ENCODE measurements around the gene FGF2. TPM values are rescaled to one million over a fixed set of nuclear protein-coding genes. Genes with fewer than 3 reads are reported as not detected.

The FGF2 gene
- total RNA-seq (2.1 and 3.2 TPM in 2 replicates), polyA plus RNA-seq (3.0 and 3.4 TPM in 2 replicates)

DNA sequence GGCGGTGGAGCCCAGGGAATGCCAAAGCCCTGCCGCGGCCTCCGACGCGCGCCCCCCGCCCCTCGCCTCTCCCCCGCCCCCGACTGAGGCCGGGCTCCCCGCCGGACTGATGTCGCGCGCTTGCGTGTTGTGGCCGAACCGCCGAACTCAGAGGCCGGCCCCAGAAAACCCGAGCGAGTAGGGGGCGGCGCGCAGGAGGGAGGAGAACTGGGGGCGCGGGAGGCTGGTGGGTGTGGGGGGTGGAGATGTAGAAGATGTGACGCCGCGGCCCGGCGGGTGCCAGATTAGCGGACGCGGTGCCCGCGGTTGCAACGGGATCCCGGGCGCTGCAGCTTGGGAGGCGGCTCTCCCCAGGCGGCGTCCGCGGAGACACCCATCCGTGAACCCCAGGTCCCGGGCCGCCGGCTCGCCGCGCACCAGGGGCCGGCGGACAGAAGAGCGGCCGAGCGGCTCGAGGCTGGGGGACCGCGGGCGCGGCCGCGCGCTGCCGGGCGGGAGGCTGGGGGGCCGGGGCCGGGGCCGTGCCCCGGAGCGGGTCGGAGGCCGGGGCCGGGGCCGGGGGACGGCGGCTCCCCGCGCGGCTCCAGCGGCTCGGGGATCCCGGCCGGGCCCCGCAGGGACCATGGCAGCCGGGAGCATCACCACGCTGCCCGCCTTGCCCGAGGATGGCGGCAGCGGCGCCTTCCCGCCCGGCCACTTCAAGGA is at the start of gene FGF2:
TSS of gene FGF2 (plus strand) at position 279 of the 705 bp plus-strand sequence. CDS start at position 623, 344 bp downstream.
- H3K36me3 ChIP-seq = no peaks in the 10 kb centered on the region
- TF ChIP-seq, protein P1, sequence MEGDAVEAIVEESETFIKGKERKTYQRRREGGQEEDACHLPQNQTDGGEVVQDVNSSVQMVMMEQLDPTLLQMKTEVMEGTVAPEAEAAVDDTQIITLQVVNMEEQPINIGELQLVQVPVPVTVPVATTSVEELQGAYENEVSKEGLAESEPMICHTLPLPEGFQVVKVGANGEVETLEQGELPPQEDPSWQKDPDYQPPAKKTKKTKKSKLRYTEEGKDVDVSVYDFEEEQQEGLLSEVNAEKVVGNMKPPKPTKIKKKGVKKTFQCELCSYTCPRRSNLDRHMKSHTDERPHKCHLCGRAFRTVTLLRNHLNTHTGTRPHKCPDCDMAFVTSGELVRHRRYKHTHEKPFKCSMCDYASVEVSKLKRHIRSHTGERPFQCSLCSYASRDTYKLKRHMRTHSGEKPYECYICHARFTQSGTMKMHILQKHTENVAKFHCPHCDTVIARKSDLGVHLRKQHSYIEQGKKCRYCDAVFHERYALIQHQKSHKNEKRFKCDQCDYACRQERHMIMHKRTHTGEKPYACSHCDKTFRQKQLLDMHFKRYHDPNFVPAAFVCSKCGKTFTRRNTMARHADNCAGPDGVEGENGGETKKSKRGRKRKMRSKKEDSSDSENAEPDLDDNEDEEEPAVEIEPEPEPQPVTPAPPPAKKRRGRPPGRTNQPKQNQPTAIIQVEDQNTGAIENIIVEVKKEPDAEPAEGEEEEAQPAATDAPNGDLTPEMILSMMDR (IDR thresholded peaks at IDR 0.05; ENCODE audit: low read depth, low read length) = no peak
- no peaks in the 10 kb centered on the region for H3K9me3 ChIP-seq (ENCODE audit: low read depth)
- H3K4me1 ChIP-seq (ENCODE audit: low read depth) = no peaks in the 10 kb centered on the region
- H3K27me3 ChIP-seq = peaks cover 14% of the 10 kb centered on the region
- peak; percentile 71 to 76 for DNase-seq (ENCODE audit: low read depth in 1 of 2, low spot score in 1 of 2)
- peak within 1 kb of the TSS; percentile 64 for H3K4me3 ChIP-seq
- H3K27ac ChIP-seq = no peak within 1 kb of the TSS

DNA sequence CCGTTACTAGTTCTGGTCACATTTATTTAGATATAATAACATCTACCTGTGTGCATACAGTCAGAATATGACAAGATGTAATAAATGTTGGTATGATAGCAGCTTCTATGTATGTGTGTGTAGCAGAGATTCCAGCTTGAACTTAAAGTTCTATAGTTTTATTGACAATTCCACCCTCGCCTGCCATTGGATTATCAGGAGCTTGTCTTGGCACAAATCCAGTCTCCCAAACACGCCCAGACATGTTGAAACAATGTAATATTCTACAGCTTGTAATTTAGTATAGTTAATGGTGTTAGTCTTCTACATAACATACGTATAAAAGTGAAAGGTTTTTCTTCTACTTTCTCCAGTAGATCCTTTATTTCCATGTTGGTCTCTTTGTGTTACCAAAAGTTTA is 49.7 kb upstream of the FGF2 start:
- H3K4me1 ChIP-seq (ENCODE audit: low read depth) = no peaks in the 10 kb centered on the region
- H3K36me3 ChIP-seq = no peaks in the 10 kb centered on the region
- H3K9me3 ChIP-seq (ENCODE audit: low read depth) = no peaks in the 10 kb centered on the region
- H3K4me3 ChIP-seq = no peak overlapping the region
- H3K27me3 ChIP-seq = no peaks in the 10 kb centered on the region
- peak in 1 of 2 donors; percentile 44 for DNase-seq (ENCODE audit: low read depth in 1 of 2, low spot score in 1 of 2)
- TF ChIP-seq, protein P1 (IDR thresholded peaks at IDR 0.05; ENCODE audit: low read depth, low read length) = no peak
- no peak overlapping the region for H3K27ac ChIP-seq

DNA sequence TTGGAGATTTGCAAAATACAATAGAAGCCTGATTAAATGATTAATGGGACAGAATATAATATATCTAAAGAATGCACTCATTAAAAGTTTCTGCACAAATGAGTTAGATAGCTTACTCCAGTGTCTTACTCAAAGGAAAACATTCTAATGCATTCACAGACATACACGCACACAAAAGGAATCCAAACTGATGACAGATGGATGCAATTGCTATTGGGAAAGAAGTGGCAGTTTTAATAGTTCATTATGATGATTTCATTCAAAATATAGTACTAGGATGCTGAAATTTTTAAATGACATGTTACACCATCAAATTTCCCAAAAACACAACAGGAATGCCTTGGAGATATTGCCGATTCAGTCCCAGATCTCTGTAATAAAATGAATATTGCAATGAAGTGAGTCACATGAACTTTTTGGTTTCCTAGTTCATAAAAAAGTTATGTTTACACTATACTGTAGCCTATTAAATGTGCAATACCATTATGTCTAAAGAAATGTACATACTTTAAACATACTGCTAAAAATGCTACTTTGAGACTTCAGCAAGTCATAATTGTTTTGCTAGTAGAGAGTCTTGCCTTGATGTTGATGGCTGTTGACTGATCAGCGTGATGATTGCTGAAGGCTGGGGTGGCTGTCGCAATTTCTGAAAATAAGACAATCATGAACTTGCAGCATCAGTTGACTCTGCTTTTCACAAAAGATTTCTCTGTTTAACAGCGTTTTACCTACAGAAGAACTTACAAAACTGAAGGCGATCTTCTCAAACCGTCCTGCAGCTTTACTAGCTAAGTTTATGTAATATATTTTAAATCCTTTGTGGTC is 48.6 kb upstream of the FGF2 start:
- DNase-seq (ENCODE audit: low read depth in 1 of 2, low spot score in 1 of 2) = peak in 1 of 2 donors; percentile 70
- H3K27me3 ChIP-seq = no peaks in the 10 kb centered on the region
- no peaks in the 10 kb centered on the region for H3K9me3 ChIP-seq (ENCODE audit: low read depth)
- H3K36me3 ChIP-seq = no peaks in the 10 kb centered on the region
- H3K4me1 ChIP-seq (ENCODE audit: low read depth) = no peaks in the 10 kb centered on the region
- no peak overlapping the region for H3K27ac ChIP-seq
- TF ChIP-seq, protein P1 (IDR thresholded peaks at IDR 0.05; ENCODE audit: low read depth, low read length) = no peak
- no peak overlapping the region for H3K4me3 ChIP-seq

DNA sequence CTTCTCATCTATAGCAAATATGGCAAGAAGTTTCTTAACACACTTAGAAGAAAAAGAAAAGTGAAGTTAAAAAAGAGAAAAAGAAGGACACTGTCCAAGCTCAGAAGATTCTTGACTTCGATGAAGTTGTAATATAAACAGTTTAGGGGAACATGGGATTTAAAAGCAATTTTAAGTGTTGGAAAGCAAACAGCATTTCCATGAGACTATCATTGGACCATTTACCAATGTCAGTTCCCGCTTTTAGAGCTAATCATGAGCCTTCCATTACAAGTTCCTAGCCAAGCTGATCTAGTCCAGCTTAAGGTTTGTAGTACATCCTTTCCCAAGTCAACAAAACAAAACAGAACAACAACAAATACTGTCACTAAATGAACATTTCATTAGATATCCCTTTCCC is 45.1 kb upstream of the FGF2 start:
- no peak for DNase-seq (ENCODE audit: low read depth in 1 of 2, low spot score in 1 of 2)
- Histone ChIP-seq H3K36me3 (no peaks in the 10 kb centered on the region), H3K27me3 (no peaks in the 10 kb centered on the region), H3K4me3 (no peak overlapping the region), H3K27ac (no peak overlapping the region), H3K9me3 (ENCODE audit: low read depth) (no peaks in the 10 kb centered on the region), H3K4me1 (ENCODE audit: low read depth) (no peaks in the 10 kb centered on the region)
- TF ChIP-seq, protein P1 (IDR thresholded peaks at IDR 0.05; ENCODE audit: low read depth, low read length) = no peak

DNA sequence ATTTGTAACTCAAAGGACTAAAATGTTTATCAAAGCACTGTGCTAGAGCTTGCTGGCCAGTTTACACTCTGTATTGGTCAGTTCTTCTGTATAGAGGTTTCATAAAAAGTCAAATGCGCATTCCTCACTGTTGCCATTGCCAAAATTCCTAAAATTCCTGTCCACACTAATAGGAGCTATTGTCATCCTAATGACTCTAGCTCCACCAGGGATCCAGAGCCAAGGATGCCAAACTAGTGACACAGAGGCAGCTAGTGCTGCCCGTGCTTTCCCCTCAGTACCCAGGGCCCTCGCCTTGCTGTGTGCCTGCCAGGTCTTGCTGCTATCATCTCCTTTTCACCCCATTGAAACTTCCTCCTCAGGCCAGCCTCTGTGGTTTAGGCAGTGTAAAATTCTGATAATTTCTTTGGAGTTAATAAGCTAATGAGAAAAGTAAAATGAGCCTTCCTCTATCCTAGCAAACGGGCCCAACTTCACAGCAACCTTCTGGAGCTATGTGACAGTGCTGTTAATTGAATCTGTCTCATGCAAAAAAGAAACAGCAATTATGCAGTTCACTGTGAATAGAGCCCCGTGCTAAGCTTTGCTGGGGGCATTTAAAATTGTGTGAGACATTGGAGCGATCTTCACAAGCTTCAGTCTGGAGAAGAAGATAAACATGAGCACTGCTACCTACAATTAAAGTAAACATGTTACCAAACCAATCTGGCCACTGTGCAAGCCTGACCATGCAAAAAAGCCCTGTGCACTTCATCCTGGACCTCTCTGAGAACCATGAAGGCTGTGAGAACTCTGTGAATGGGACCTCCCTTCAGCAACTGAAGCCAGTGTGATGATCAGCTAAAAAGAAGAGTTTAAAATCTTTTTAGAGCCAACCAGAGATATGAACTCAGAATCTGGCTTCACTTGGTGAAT is 43.1 kb upstream of the FGF2 start:
- Histone ChIP-seq H3K27ac (peak overlapping the region; percentile 5), H3K4me3 (no peak overlapping the region), H3K4me1 (ENCODE audit: low read depth) (no peaks in the 10 kb centered on the region), H3K27me3 (no peaks in the 10 kb centered on the region), H3K36me3 (no peaks in the 10 kb centered on the region), H3K9me3 (ENCODE audit: low read depth) (no peaks in the 10 kb centered on the region)
- DNase-seq (ENCODE audit: low read depth in 1 of 2, low spot score in 1 of 2) = peak; percentile 56 to 94
- TF ChIP-seq, protein P1 (IDR thresholded peaks at IDR 0.05; ENCODE audit: low read depth, low read length) = no peak
